ENCODE measurements around the gene PRPF31. TPM values are rescaled to one million over a fixed set of nuclear protein-coding genes. Genes with fewer than 3 reads are reported as not detected.
A peak's percentile ranks its signal among the peaks of the same experiment; 100 is the strongest.

Gene PRPF31
- total and polyA plus RNA-seq, 9 of the 15 experiments (the other 6 are each of a cell fraction or from before 2014, with no cell fraction given): 5.8 to 92.2 (median 69.2) TPM

GRCh38 chr19:54074851-54075250 is 40.7 kb upstream of the PRPF31 start:
- Histone ChIP-seq H3K9me1 (ENCODE audit: control insufficient read depth, insufficient read depth, low read length) (no peaks in the 10 kb centered on the region), H3K36me3 (ENCODE audit: control insufficient read depth, insufficient read depth, low read length) (no peaks in the 10 kb centered on the region), H3K9ac (ENCODE audit: insufficient read depth in 1 of 2, low read depth in 2 of 2, low read length in 2 of 2) (no peak overlapping the region), H3K4me2 (ENCODE audit: insufficient read depth, low read length) (no peak overlapping the region), H3K9me3 (replicated peaks; ENCODE audit: control insufficient read depth, insufficient read depth, low read depth, low read length) (no peaks in the 10 kb centered on the region), H3K4me1 (replicated peaks in 1 of 2; ENCODE audit: control insufficient read depth in 2 of 2, insufficient read depth in 2 of 2, low read length in 2 of 2) (no peaks in the 10 kb centered on the region), H3K4me3 (no peak overlapping the region), H3K27ac (ENCODE audit: extremely low read depth, low read depth, low read length) (no peak overlapping the region), H3K27me3 (ENCODE audit: control insufficient read depth in 2 of 2, insufficient read depth in 2 of 2, low read length in 2 of 2) (peaks cover 5 to 48% of the 10 kb centered on the region in 2 experiments; a peak in 3 of 5 replicates), H2AFZ (ENCODE audit: low read depth, low read length) (no peak overlapping the region), H4K20me1 (replicated peaks; ENCODE audit: control insufficient read depth, insufficient read depth, low read length) (no peaks in the 10 kb centered on the region), H3K79me2 (ENCODE audit: control insufficient read depth, insufficient read depth, low read length) (no peaks in the 10 kb centered on the region)
- 2% methylated on average over 9 of the region's 9 CpGs for WGBS (ENCODE audit: insufficient coverage, low coverage, missing lambda C conversion rate)
- BruUV-seq (replicated peaks): no TSS peak
- no peak for ATAC-seq
- no peak for TF ChIP-seq ZNF274 (IDR thresholded peaks at IDR 0.05; ENCODE audit: borderline replicate concordance, low read depth, low read length)
- TF ChIP-seq POLR3A (IDR thresholded peaks at IDR 0.05; ENCODE audit: borderline replicate concordance, extremely low read depth, insufficient read depth, insufficient read length): no peak
- no peak for TF ChIP-seq XRCC4 (IDR thresholded peaks at IDR 0.05; ENCODE audit: extremely low read depth, insufficient read depth, insufficient read length)
- no peak for TF ChIP-seq SMAD1 (IDR thresholded peaks at IDR 0.05; ENCODE audit: low read depth, low read length, partially characterized antibody)
- 0 out of 2 replicates have a peak, but pooled peaks have one; percentile 6 for TF ChIP-seq NFIC (IDR thresholded peaks at IDR 0.05)
- peak in 2 of 4 experiments; percentile 1 to 2 for DNase-seq (ENCODE audit: extremely low read depth in 1 of 4, low spot score in 3 of 4)
- ChIA-PET CTCF (ENCODE audit: low intra/inter-chr PET ratio) (no interaction called here), POLR2A (no interaction called here)
- in situ Hi-C loops (cut with MboI) (no loop called here), intact Hi-C loops (cut with micrococcal nuclease) (no loop called here)
- no peak for FAIRE-seq

GRCh38 chr19:54077334-54077733 is 38.2 kb upstream of the PRPF31 start:
- no peaks in the 10 kb centered on the region for H3K79me2 ChIP-seq (ENCODE audit: control insufficient read depth, insufficient read depth, low read length)
- no peak for TF ChIP-seq ZNF232 (CRISPR knock-in tag; IDR thresholded peaks at IDR 0.05)
- TF ChIP-seq ZBTB7A (IDR thresholded peaks at IDR 0.05; ENCODE audit: borderline replicate concordance, control insufficient read depth, low read depth, low read length): no peak
- no peak for TF ChIP-seq BRD9 (IDR thresholded peaks at IDR 0.05; ENCODE audit: low read depth, partially characterized antibody)
- TF ChIP-seq AFF1 (IDR thresholded peaks at IDR 0.05; ENCODE audit: low read depth in 1 of 2, partially characterized antibody in 2 of 2): no peak
- TF ChIP-seq BDP1 (IDR thresholded peaks at IDR 0.05; ENCODE audit: insufficient read depth, insufficient read length): no peak
- intact Hi-C loops (cut with micrococcal nuclease): no loop called here
- FAIRE-seq (no peak), ATAC-seq (no peak), DNase-seq (ENCODE audit: extremely low read depth in 1 of 4, low spot score in 3 of 4) (peak in 3 of 4 experiments; percentile 1)
- in situ Hi-C loops (cut with MboI): no loop called here
- H3K4me2 ChIP-seq (ENCODE audit: insufficient read depth, low read length): no peak overlapping the region
- 11% methylated on average over 4 of the region's 5 CpGs for WGBS (ENCODE audit: insufficient coverage, low coverage, missing lambda C conversion rate)
- ChIA-PET POLR2A (interaction anchor here (1.7 kb wide), 1 partner anchor 9 kb away, joined by 4 read pairs; no protein-coding TSS in a partner anchor), CTCF (ENCODE audit: low intra/inter-chr PET ratio) (no interaction called here)
- no peaks in the 10 kb centered on the region for H3K36me3 ChIP-seq (ENCODE audit: control insufficient read depth, insufficient read depth, low read length)
- no peak overlapping the region for H2AFZ ChIP-seq (ENCODE audit: low read depth, low read length)
- H3K9ac ChIP-seq (ENCODE audit: insufficient read depth in 1 of 2, low read depth in 2 of 2, low read length in 2 of 2): no peak overlapping the region
- no peaks in the 10 kb centered on the region for H3K4me1 ChIP-seq (replicated peaks in 1 of 2; ENCODE audit: control insufficient read depth in 2 of 2, insufficient read depth in 2 of 2, low read length in 2 of 2)
- H3K27ac ChIP-seq (ENCODE audit: extremely low read depth, low read depth, low read length): no peak overlapping the region
- peaks cover 9 to 41% of the 10 kb centered on the region in 2 experiments; a peak in 3 of 5 replicates for H3K27me3 ChIP-seq (ENCODE audit: control insufficient read depth in 2 of 2, insufficient read depth in 2 of 2, low read length in 2 of 2)
- H3K4me3 ChIP-seq: no peak overlapping the region
- H4K20me1 ChIP-seq (replicated peaks; ENCODE audit: control insufficient read depth, insufficient read depth, low read length): no peaks in the 10 kb centered on the region
- H3K9me3 ChIP-seq (replicated peaks; ENCODE audit: control insufficient read depth, insufficient read depth, low read depth, low read length): peaks cover 5% of the 10 kb centered on the region
- no TSS peak for BruUV-seq (replicated peaks)
- H3K9me1 ChIP-seq (ENCODE audit: control insufficient read depth, insufficient read depth, low read length): no peaks in the 10 kb centered on the region
